HG03060 (cell line): ENCODE measurements around the gene DENND6B.
"Not testable (repeated sequence)": the region's sequence is repeated elsewhere in the genome, so short reads cannot be mapped to it uniquely, and the experiment has no call there.

ENCODE experiments used
- ATAC-seq: cut with Tn5 transposase; IDR thresholded peaks from one replicate; pipeline ENCODE4 v1.9.1; 2021; ENCODE audit warnings: low read depth, moderate number of reproducible peaks; ENCODE audit not compliant: unreplicated experiment

DENND6B gene

GRCh38 chr22:50326956-50327710 lies at the start of gene DENND6B:
DENND6B (minus strand) TSS chr22:50327012; CDS start chr22:50326988, 24 bp downstream.
- ATAC-seq = no peak

- no peak for ATAC-seq
Measured at GRCh38 chr22:50376085-50376651, 49.4 kb upstream of the DENND6B start.

- no peak for ATAC-seq
Measured at GRCh38 chr22:50371101-50371648, 44.4 kb upstream of the DENND6B start.

- no peak for ATAC-seq
Measured at GRCh38 chr22:50367778-50368500, 41.1 kb upstream of the DENND6B start.

- ATAC-seq = not testable (repeated sequence)
Measured at GRCh38 chr22:50363803-50364194, 37.0 kb upstream of the DENND6B start.

GRCh38 chr22:50363166-50363802 lies 36.5 kb upstream of the DENND6B start:
- no peak for ATAC-seq

GRCh38 chr22:50361688-50362087 lies 34.9 kb upstream of the DENND6B start:
- ATAC-seq = no peak

GRCh38 chr22:50361222-50361621 lies 34.4 kb upstream of the DENND6B start:
- ATAC-seq = no peak

GRCh38 chr22:50360578-50360977 lies 33.8 kb upstream of the DENND6B start:
- ATAC-seq = no peak

- ATAC-seq = no peak
Measured at GRCh38 chr22:50357756-50358155, 30.9 kb upstream of the DENND6B start.

GRCh38 chr22:50357222-50357621 lies 30.4 kb upstream of the DENND6B start:
- ATAC-seq = no peak

GRCh38 chr22:50356186-50356585 lies 29.4 kb upstream of the DENND6B start:
- ATAC-seq = no peak

- no peak for ATAC-seq
Measured at GRCh38 chr22:50348058-50348457, 21.2 kb upstream of the DENND6B start.

- ATAC-seq = no peak
Measured at GRCh38 chr22:50347157-50347556, 20.3 kb upstream of the DENND6B start.

GRCh38 chr22:50346470-50346869 lies 19.7 kb upstream of the DENND6B start:
- ATAC-seq = no peak

- no peak for ATAC-seq
Measured at GRCh38 chr22:50343541-50343935, 16.7 kb upstream of the DENND6B start.

GRCh38 chr22:50342651-50343540 lies 16.1 kb upstream of the DENND6B start, which contains the start of gene PPP6R2:
PPP6R2 (plus strand) TSS chr22:50343327; CDS start chr22:50393909, 50,582 bp downstream.
- peak; percentile 32 for ATAC-seq

GRCh38 chr22:50341977-50342650 lies 15.3 kb upstream of the DENND6B start:
- peak; percentile 52 for ATAC-seq
